ENCODE data around the gene RBL2.

RBL2 gene

DNA sequence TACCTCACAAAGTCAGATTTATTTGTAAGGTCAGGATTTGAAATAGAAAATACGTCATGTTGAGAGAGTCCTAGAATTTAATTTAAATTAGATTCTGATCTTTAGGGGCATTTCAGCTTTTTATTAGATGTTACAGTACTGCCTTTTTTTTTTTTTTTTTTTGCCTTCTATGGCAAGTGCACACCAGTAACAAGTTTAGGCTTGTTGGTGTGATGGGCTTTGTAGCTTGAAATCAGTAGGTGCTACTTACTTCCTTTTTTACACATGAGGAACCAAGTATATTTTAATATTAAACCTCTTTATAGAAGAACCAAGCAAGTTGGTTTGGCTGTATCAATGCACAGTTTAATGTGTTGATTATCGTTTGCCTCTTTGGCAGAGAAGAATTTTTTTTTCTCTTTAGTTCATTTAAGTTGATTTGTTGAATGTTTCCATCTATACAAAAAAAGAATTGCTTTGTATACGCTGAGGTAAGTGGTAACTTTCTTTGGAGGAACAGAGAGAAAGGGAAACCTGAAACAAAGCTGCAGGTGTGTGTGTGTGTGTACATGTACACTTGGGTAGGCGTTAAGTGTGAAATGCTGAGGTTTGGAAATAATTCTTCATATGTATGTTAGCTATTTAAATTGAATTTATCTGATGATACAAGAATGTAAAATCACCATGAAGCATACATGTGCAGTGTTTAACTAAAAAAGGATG is 15.7 kb downstream of the RBL2 start:
- DNase-seq, result no peak

DNA sequence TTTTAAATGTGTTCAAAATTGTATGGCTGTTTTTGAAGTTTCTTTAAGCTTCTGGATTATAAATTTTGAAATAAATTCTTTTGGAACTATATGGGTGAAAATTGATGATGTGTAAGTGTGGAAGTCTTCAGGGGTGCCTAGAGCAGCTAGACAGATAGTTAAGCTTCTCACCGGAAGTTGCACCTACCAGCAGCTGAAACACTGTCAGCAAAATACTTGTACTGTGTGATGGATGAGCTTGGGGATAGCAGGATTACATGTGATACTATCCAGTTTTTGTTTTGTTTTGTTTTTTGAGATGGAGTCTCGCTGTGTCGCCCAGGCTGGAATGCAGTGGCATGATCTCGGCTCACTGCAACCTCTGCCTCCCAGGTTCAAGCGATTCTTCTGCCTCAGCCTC is 19.7 kb downstream of the RBL2 start:
- DNase-seq, result no peak

DNA sequence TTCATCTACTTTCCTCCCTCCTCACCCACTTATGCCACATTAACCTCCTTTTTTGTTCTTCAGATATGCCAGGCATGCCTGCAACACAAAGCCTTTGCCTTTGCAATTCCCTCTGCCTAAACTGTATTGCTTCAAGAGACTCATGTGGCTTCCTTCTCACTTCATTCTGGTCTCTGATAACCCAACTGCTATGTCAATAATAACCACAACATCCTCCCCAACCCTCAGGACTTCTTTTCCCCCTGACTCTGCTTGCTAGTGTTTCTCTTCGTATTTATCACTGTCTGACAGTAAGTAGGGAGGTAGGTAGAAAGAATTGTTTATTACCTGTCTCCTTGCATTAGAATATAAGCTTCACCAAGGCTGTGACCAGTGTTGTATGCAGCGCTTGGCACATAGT is 22.4 kb downstream of the RBL2 start:
- no peak for DNase-seq

DNA sequence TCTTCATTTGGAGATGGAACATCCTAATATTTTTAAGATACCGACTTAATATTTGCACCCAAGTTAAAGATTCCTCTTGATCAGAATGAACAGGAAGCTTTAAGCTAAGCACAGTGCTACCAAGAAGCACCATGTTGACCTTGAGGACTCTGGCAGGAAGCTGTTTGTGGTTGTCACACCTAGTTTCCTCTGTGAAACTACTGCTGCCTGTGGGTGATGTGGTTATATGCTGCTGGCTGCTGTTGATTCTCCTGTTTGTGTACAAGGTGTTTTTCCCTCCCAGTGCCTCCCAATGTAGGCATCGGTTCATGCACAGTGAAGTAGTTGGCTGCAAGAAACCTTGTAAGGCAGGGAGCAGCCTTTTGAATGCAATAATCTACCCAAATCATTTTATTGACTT is 23.4 kb downstream of the RBL2 start:
- DNase-seq, result no peak

DNA sequence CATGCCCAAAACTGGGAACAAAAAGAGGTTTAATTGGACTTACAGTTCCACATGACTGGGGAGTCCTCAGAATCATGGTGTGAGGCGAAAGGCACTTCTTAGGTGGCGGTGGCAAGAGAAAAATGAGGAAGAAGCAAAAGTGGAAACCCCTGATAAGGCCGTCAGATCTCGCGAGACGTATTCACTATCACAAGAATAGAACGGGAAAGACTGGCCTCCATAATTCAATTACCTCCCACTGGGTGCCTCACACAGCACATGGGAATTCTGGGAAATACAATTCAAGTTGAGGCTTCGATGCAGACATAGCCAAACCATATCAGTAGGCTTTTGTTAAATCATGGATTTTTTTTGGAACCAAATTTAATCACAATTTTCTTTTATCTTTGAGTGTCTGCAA is 24.4 kb downstream of the RBL2 start:
- no peak for DNase-seq

DNA sequence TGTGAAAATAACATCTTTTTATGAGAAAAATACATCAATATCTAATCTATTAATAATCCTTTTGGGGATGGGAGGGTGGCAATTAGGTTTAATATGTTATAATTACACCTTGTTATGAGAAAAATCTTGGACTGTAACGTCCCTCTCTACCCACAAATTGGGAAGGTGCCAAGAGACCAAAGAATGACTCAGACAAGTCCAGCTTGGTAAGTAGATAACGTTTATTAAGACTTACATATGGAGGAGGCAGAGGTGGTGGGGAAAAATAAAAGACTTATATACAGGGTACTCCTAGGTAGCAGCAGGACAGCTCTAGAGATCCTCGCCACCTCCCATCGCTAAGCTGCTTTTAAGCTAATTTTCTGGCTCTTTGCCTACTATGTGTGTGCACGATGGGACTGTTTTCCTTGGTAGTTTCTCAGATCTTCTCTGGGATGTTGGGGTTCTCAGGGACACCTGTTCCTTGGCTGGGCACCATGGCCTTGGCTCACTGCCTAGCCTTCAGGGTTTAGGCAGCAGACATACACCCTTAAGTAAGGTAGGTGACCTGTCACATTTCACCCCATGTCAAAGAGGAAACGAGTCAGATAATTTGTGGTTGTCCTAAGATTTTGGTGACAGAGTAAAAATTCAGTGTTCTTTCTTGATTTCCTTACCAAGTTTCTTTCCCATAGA is 31.5 kb downstream of the RBL2 start:
- DNase-seq, result no peak

DNA sequence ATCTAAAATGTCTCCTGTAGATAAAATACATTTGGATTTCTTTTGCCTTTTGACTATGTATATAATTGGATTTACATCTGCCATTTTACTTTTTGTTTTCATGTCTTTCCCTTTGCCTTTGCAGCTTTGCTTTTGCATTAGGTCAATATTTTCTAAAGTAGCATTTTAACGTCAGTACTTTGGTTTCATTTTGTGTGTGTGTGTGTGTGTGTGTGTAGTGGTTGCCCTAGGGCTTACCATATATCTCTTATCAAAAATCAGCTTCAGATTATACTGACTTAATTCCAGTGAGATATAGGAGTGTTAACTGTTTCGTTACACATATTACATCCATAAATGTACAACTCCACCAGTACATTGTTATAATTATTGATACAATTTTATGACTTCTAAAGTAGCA is 42.6 kb downstream of the RBL2 start:
- no peak for DNase-seq

DNA sequence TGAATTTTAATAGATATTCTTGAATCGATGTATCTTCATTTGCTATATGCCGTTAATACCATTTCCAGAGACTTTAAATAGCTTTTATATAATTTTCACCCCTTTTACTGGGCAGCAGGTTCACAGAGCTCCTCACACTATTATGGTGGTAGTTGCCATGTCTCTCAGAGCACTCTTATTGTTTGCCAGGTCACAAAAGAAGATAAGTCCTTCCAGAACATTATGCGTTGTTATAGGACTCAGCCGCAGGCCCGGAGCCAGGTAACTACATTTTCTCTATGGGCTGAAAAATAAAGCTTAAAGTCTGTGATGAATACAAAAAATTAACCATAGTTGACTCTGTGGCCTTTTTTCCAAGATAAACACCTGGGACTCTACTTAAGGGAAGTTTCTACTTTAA is 44.7 kb downstream of the RBL2 start:
- DNase-seq, result no peak

DNA sequence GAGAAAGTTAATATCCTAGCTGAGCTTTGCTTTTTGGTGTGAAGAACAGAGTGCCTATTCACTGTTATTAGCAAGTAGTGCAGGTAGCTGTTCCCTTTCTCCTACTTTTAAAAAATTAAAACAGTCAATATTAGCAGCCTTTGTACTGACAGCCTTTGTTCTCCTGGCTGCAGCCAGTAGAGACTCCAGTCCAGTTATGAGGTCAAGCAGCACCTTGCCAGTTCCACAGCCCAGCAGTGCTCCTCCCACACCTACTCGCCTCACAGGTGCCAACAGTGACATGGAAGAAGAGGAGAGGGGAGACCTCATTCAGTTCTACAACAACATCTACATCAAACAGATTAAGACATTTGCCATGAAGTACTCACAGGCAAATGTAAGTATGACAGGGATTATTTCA is 46.1 kb downstream of the RBL2 start:
- no peak for DNase-seq

DNA sequence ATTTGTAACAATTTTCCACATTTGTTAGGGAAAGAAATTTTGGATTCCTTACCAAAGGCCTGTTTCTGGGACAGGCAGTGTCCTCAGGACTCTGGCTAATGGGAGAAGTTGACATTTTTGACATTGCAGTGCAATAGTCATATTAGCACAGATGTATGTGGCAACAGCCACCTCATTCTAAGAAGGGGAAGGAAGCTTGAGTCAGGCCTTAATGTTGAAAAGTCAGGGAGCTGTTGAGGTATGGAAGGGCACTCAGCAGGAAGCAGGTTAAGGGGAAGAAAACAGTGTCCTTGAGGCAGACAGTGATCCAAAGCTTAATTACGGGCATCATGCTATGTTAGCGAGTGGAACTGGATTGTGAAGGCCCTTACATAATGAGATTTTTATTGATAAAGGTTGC is 47.9 kb downstream of the RBL2 start:
- no peak for DNase-seq

DNA sequence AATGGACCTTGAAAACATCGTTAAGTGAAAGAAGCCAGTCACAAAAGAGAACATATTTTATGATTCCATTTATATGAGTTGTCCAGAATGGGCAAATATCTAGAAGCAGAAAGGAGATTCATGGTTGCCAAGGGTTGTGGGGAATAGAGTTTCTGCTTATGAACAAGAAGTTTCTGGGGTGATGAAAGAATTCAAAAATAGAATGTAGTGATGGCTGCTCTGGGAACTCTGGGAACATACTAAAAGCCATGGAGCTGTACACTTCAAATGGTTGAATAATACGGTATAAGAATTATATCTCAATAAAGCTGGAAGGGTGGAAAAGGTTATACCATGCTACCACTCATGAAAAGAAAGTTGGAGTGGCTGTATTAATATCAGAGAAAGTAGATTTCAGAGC is 50.3 kb downstream of the RBL2 start:
- DNase-seq, result no peak

DNA sequence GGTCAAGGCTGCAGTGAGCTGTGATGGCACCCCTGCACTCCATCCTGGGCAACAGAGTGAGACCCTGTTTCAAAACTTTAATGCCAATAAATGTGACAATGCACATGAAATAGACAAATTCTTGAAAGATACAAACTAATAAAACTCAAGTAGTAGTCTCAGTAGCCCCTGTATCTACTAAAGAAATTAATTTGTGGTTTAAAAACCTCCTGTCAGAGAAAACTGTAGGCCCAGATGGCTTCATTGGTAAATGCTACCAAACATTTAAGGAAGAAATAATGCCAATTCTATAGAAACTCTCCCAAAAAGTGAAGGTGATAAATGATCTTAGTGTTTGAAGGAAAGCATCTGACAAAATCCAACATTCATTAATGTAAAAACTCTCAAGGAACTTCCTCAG is 52.0 kb downstream of the RBL2 start:
- DNase-seq, result no peak

DNA sequence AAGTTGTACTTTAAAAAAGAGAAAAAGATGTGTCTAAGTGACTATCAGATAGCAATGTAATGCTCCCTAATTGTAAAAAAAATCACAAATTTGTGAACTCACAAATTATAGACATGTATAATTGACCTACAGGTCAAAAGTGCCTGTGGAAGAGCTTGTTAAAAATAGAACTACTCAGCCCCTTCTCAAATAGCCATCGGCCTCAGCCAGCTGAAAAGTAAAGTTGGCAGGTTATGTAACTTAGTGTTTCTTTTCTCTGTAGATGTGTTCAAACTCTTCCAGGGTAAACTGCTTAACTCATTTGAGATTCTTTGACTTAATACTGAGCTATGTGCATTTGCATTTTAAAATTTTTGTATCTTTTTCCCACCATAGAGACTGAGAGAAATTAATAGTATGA is 55.5 kb downstream of the RBL2 start:
- no peak for DNase-seq

DNA sequence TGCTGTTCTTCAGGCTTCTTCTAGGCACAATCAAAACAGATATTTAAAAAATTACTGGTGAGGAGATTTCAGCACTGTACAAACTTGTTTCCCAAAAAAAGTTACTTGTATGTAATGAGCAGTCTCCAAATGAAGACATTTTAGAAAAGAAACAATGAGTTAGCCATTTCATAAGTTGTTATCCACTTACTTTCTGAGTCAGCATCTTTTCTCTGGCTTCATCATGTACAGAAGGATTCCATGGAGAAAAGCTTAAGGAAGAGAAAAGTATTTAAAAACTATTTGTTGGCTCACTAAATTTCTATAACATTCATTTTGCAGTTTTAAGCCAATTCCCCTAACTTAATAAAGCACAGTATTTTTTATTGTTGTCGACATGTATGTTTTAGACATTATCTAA is 58.2 kb downstream of the RBL2 start:
- no peak for DNase-seq

DNA sequence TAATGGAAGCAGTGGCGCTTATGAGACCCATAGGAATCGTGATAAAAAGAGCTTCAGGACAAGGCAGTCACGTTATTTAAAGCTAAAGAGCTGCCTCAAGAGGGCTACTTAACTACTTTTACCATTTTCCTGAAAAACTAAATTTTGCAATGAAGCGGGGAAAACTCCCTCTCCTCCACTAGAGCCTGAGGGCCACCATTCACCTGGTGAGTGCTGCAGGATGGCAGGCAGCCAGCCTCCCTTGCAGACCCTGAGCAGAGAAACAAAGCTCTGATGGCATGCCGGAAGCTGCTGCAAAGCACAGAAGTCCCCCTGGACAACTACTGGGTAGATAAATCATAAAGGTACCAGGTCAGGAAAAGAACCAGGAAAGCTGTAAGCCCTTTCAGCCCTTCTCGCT is 60.4 kb downstream of the RBL2 start:
- DNase-seq, result no peak

DNA sequence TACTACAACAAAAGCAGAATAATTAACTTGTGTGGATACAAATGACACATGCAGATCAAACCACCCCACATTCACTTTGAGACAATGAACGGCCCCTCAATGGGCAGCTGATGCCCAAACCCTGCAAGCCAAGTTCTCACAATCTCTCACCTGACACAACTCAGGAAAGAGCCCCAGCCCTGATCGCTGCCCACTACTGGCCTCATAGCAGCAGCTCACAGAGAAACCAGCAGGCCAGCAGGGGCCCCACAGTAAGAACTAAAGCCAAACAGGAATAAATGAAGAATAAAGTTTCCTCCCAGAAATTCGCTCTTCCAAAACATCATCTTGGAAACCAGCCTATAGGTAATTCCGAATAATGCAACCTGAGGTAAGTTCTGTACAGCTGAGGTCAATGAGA is 61.1 kb downstream of the RBL2 start:
- no peak for DNase-seq

DNA sequence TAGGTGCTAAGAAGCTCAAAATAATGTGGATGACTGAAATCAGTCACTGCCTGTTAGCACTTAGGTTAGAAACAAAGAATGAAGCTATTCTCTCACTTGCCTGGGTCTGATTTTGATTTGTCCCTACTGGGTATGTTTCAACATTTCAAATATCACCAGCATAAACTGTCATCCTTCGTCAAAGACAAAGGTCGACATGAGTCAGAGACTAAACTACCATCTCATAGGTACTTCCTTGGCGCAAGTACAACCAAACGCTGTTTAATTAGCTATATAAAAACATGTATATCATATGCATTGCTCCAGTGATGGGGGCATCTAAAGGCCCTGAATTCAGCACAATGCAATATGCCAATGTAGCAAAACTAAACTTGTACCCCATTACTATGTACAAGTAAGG is 64.7 kb downstream of the RBL2 start:
- DNase-seq, result no peak

DNA sequence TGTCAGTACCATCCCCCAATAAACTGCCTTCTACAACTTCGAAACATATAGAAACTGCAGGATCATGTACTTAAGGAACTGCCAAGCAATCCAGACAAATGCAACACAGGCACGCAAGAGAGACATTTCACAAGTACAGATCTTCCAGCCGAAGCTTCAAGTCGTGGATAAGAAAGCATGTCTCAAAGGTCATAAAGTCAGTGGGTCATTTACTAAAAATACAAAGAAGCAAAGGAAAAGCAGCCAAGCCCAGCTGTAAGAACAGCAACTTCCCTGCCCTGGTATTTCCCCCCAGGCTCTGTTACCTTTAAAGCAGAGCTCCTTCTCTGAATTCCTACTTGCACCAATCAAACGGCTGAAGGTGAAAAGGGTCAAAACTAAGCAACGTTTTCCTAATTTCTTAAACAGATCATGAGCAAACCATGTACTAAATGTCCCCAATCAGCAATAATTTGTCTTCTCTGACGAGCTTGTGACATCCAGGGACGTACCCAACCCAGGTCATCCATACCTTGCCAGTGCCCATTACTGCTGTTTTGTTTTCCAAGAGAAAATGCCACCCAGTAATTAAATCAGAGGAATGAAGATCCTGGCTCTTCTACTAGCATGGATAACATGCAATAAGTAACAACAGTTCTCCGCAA is 67.1 kb downstream of the RBL2 start:
- DNase-seq, result no peak

DNA sequence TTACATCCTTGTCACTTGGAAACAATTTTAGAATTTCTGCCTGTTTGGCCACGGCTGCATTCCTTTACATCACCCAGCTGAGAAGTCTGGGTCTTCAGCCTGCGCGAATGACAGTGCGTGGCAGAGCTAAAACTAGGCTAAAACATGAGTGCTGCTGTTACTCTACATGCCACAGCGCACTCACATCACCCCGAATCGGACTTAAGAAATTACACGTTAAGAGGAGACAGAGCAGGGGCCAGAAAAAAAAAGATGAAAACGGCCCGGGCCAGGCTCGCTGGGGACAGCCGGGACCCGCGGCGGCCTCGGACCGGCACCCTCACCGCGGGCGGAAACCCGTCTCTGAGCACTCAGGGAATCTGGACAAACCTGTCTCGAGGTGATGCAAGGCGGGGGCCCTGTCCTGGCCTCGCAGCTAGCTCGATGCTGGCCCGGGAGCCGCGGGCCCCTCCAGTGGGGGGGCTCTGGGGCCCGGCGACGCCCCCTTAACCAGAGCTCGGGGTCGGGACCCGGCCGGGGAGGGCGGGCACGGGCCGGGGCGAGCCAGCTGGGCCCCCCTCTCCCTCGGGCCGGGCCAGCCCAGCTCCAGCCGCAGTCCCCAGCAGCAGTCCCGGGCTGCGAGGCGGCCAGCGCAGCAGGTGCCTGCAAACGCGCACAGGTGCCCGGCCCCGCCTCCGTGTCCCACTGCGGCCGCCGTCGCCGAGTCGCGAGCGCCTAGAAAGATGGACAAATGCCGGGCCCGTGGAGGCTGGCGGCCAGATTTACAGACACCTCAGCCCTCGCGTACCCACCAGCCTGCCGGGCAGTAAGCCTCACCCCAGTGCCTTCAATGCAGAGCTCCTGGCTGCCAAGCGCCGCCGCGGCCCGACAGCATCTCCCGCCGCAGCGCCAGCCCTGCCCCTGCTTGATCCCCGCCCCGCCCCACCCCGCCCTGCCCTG is 68.3 kb downstream of the RBL2 start, which contains the start of gene AKTIP:
AKTIP (minus strand) TSS at position 879 of the 939 bp plus-strand sequence. CDS start 2,950 bp downstream, outside the sequence.
- no peak for DNase-seq

DNA sequence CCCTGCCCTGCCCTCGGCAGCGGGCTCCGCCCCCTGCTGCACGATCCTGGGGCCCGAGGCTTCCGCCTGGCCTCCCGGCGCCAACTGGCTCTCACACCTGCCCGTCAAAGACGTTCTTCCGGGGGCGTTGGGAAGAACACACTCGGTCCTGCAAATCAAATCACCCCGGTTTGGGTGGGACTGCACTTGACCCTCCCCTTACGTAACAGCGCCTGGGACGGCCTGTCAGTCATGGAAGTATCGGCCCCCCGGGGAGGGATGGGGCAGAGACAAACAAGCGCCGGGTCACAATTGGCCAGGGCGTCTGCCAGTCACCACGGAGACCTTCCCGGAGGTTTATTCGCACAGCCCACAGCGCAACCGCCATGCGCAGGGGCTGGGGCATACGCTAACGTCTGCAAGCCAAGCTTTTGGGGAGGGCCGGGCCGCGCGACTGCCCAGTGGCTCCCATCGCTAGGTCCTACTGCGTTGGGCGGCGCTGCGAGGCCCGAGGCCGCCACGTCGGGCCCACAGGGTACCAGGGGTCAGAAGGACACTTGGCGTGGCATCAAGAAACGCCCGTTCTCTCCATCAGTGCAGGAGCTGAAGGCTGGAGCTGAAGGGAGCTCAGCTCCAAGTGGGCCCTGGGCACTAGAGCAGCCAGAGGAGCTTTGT is 69.1 kb downstream of the RBL2 start:
- peak; percentile 78 for DNase-seq

DNA sequence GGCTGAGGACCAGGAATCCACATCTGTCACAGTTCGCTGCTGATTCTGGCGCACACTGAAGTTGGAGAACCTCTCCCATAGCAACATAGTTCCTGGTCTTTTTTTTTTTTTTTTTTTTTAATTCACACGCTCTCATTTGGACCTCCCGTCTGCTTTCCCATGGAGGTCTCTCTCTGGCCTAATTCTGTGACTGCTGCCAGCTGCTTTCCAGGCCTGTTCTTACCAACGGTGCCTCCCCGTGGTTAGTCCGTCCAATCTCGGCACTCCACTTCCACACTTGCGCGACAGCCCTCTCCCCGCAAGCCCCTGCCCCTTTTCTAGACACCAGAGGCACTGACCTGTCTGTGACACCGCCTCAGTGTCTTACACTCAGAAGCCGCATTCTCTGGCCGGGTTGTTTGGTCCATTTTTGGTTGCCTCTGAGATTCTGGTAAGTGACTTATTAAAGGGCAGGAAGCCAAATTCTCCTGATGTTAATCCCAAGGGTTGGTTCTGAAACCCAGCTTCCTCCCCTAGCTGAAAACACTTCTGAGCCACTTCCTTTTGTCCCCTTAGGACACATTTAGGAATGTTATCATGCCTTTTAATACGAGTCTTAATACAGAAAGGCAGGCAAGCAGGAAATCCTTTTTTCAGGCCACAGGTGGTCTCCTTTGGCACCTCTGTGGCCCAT is 69.9 kb downstream of the RBL2 start:
- DNase-seq, result no peak

DNA sequence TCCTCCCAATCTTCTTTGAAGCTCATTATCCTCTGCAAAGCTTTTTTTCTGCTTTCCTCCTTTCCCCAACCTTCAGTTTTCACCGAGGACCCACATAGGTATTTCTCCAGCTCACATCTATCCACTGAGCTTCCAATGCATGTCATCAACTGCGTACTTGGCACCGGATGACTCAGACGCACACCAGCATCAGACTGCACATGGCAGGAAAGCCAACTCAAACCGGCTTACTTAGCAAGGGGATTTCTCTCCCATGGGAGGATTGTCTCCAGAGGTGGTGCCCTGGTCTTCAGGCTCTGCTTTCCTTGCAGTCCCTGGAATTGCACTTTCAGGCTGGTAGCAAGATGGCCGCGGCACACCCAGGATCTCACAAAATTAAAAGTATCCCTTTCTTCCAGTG is 70.4 kb downstream of the RBL2 start:
- no peak for DNase-seq
